Endothelial cell of umbilical vein (primary cell): ENCODE results near the gene PER1. TPM values are rescaled to one million over a fixed set of nuclear protein-coding genes. Genes with fewer than 3 reads are reported as not detected.

Source experiments
- BruUV-seq: library from RNA; stranded (reverse); fragments of 400-500 nt; replicated peaks from 2 replicates; lab custom pipeline; 2021; lab: Mats Ljungman, UMichigan
- CTCF ChIA-PET: fragments of 300-600, 350-600 bp; sonication (Branson Sonifier 250); formaldehyde crosslinking; loops from one replicate; lab custom pipeline; 2021; ENCODE audit warnings: antibody characterized with exemption, inconsistent platforms; lab: Charles Lee
- POLR2A ChIA-PET: fragments of 300-600, 350-600 bp; sonication (Branson Sonifier 250); formaldehyde crosslinking; loops from one replicate; lab custom pipeline; 2021; ENCODE audit warnings: antibody characterized with exemption, inconsistent platforms; lab: Charles Lee
- DNase-seq: peaks from one replicate; pipeline ENCODE4 v3.0.0-alpha.2; 2011; ENCODE audit warnings: low read depth, low spot score
- FAIRE-seq: peaks from 2 replicates; lab custom pipeline; 2011; peaks lifted over from hg19 to GRCh38; lab: Jason Lieb, UNC
- H2AFZ ChIP-seq: 2 replicates; pipeline ENCODE4 v1.6.0; 2012; ENCODE audit warnings: low read depth, low read length, control low read depth, inconsistent platforms
- H3K27ac ChIP-seq: 2 replicates; pipeline ENCODE4 v1.5.1; 2011; ENCODE audit warnings: low read depth, mild to moderate bottlenecking, control low read depth, low read length, moderate library complexity; ENCODE audit not compliant: insufficient read depth
- H3K27me3 ChIP-seq, 2 experiments: 2 replicates each; pipeline versions ENCODE4 v1.6.0 to v1.6.1; 2011; ENCODE audit warnings: low read length in 2 of 2, mixed read lengths in 1 of 2; ENCODE audit not compliant: control insufficient read depth in 2 of 2, insufficient read depth in 2 of 2
- H3K36me3 ChIP-seq, 2 experiments: 2 replicates in 1 of 2; 3 replicates in 1 of 2; pipeline ENCODE4 v1.5.1; 2011; ENCODE audit warnings: low read length in 2 of 2, mild to moderate bottlenecking in 1 of 2, moderate library complexity in 1 of 2; ENCODE audit not compliant: control insufficient read depth in 2 of 2, insufficient read depth in 2 of 2; ENCODE audit errors: extremely low read depth in 1 of 2
- H3K4me1 ChIP-seq: 3 replicates; pipeline ENCODE4 v1.5.1; 2011; ENCODE audit warnings: mild to moderate bottlenecking, low read length; ENCODE audit not compliant: control insufficient read depth, insufficient read depth; ENCODE audit errors: extremely low read depth
- H3K4me2 ChIP-seq: 2 replicates; pipeline ENCODE4 v1.6.1; 2011; ENCODE audit warnings: low read length, control low read depth, mixed read lengths; ENCODE audit not compliant: insufficient read depth
- H3K4me3 ChIP-seq, 3 experiments: fragments of 200-600 bp in 1 of 3; sonication (generic), shearing (Covaris generic) in 1 of 3; replicated peaks in 1 of 3; 2 replicates each; pipeline ENCODE4 v1.5.1; 2011 to 2016; ENCODE audit warnings: control low read depth in 3 of 3, low read length in 3 of 3, mild to moderate bottlenecking in 2 of 3, inconsistent platforms in 1 of 3, low read depth in 1 of 3, moderate library complexity in 1 of 3; ENCODE audit not compliant: insufficient read depth in 1 of 3
- H3K79me2 ChIP-seq: 2 replicates; pipeline ENCODE4 v1.6.0; 2012; ENCODE audit warnings: low read length, inconsistent platforms; ENCODE audit not compliant: control insufficient read depth, insufficient read depth
- H3K9ac ChIP-seq: replicated peaks from 2 replicates; pipeline ENCODE3; 2011; ENCODE audit warnings: low read length, control low read depth; ENCODE audit not compliant: insufficient read depth; ENCODE audit errors: extremely low read depth
- H3K9me1 ChIP-seq: replicated peaks from 3 replicates; pipeline ENCODE4 v1.6.0; 2011; ENCODE audit warnings: mild to moderate bottlenecking, low read length; ENCODE audit not compliant: control insufficient read depth, insufficient read depth; ENCODE audit errors: extremely low read depth
- H3K9me3 ChIP-seq: replicated peaks from 2 replicates; pipeline ENCODE4 v1.5.1; 2012; ENCODE audit warnings: low read length, inconsistent platforms; ENCODE audit not compliant: control insufficient read depth, insufficient read depth
- H4K20me1 ChIP-seq: replicated peaks from 2 replicates; pipeline ENCODE3; 2011; ENCODE audit warnings: mild to moderate bottlenecking, low read length; ENCODE audit not compliant: control insufficient read depth, insufficient read depth; ENCODE audit errors: extremely low read depth
- CTCF ChIP-seq, 2 donors: IDR thresholded peaks; 1 replicate in 1 of 2; 2 replicates in 1 of 2; pipeline ENCODE4 v1.5.1; 2011; ENCODE audit warnings: low read length in 2 of 2, mild to moderate bottlenecking in 2 of 2, moderate library complexity in 2 of 2, control low read depth in 1 of 2, inconsistent platforms in 1 of 2, low read depth in 1 of 2; ENCODE audit not compliant: insufficient read depth in 1 of 2; ENCODE audit errors: extremely low read depth in 1 of 2
- EZH2 ChIP-seq: IDR thresholded peaks from 2 replicates; pipeline ENCODE4 v1.6.1; 2012; ENCODE audit warnings: borderline replicate concordance, low read depth, mild to moderate bottlenecking, moderate library complexity, low read length, inconsistent platforms; ENCODE audit not compliant: severe bottlenecking
- FOS ChIP-seq: IDR thresholded peaks from 2 replicates; pipeline ENCODE4 v1.6.1; 2011; ENCODE audit warnings: mild to moderate bottlenecking, low read length, moderate library complexity, borderline replicate concordance; ENCODE audit not compliant: insufficient read depth
- GATA2 ChIP-seq: IDR thresholded peaks from 2 replicates; pipeline ENCODE4 v1.7.0; 2011; ENCODE audit warnings: low read depth, mild to moderate bottlenecking, moderate library complexity, mixed read lengths, low read length; ENCODE audit not compliant: insufficient read length, insufficient read depth
- JUN ChIP-seq: IDR thresholded peaks from 2 replicates; pipeline ENCODE4 v1.6.1; 2011; ENCODE audit warnings: borderline replicate concordance, low read depth; ENCODE audit not compliant: insufficient read length, insufficient read depth
- MAX ChIP-seq: IDR thresholded peaks from 2 replicates; pipeline ENCODE4 v1.6.1; 2011; ENCODE audit not compliant: insufficient read depth, insufficient read length
- MYC ChIP-seq: IDR thresholded peaks from one replicate; pipeline ENCODE4 v1.6.1; 2011; ENCODE audit warnings: mild to moderate bottlenecking, low read depth, low read length
- POLR2A ChIP-seq: IDR thresholded peaks from 2 replicates; pipeline ENCODE4 v1.6.1; 2012; ENCODE audit warnings: low read depth, mild to moderate bottlenecking, control low read depth, low read length
- POLR2AphosphoS5 ChIP-seq: IDR thresholded peaks from 2 replicates; pipeline ENCODE4 v1.6.1; 2012; ENCODE audit warnings: low read depth, mild to moderate bottlenecking, control low read depth, low read length, moderate library complexity; ENCODE audit not compliant: insufficient read depth
- dilution Hi-C: fragments of 300-500 bp; cut with MboI; formaldehyde crosslinking; loops from one replicate; pipeline ENCODE4 v1.15.0; 2019; ENCODE audit warnings: low sequenced_read_pairs; ENCODE audit not compliant: extremely low pct_ligation_motif_present
- intact Hi-C: fragments of 100-400 bp; cut with micrococcal nuclease; formaldehyde crosslinking; loops from one replicate; pipeline ENCODE4 v1.10.0; 2022
- polyA plus RNA-seq, 4 experiments: library from polyadenylated mRNA; depleted of rRNA in 3 of 4; stranded (reverse) in 3 of 4; unstranded in 1 of 4; fragments of >200 nt; gene quantifications; 2 replicates each; pipeline versions ENCODE4 v1.2.1 to v1.2.3, GENCODE V29; 2011 to 2012; ENCODE audit warnings: missing spikeins in 1 of 4
- total RNA-seq: library from RNA; stranded (reverse); gene quantifications from 2 replicates; pipeline ENCODE4 v1.2.3, GENCODE V29; 2021

Gene PER1
- total and polyA plus RNA-seq, 2 donors (not counting 3 experiments of a cell fraction or from before 2014, with no cell fraction given): 12.1 to 32.1 TPM

- H3K4me1 ChIP-seq: peaks cover 9% of the 10 kb centered on the region
- H3K36me3 ChIP-seq: peaks cover 2 to 72% of the 10 kb centered on the region in 2 experiments
- intact Hi-C loops: no loop called here
- ChIA-PET CTCF (no interaction called here), POLR2A (no interaction called here)
- H3K4me2 ChIP-seq: no peak overlapping the region
- dilution Hi-C loops: no loop called here
- no peaks in the 10 kb centered on the region for H3K27me3 ChIP-seq
- no peak overlapping the region for H3K27ac ChIP-seq
- DNase-seq: no peak
- H3K79me2 ChIP-seq: peaks cover 5% of the 10 kb centered on the region
- no peaks in the 10 kb centered on the region for H3K9me3 ChIP-seq
- H3K9me1 ChIP-seq: no peaks in the 10 kb centered on the region
- no peak overlapping the region for H3K4me3 ChIP-seq
- BruUV-seq: no TSS peak
- TF ChIP-seq EZH2 (no peak), MYC (no peak)
- H3K9ac ChIP-seq: no peak overlapping the region
- FAIRE-seq: no peak
- no peak overlapping the region for H2AFZ ChIP-seq
- H4K20me1 ChIP-seq: no peaks in the 10 kb centered on the region
Measured at GRCh38 chr17:8146381-8147140, 5.6 kb downstream of the PER1 start.

- dilution Hi-C loops (no loop called here), intact Hi-C loops (no loop called here)
- no peak overlapping the region for H2AFZ ChIP-seq
- H3K4me3 ChIP-seq: no peak overlapping the region
- no peak overlapping the region for H3K9ac ChIP-seq
- no peak for FAIRE-seq
- H3K4me1 ChIP-seq: peaks cover 3% of the 10 kb centered on the region
- peaks cover 5% of the 10 kb centered on the region for H3K79me2 ChIP-seq
- DNase-seq: no peak
- ChIA-PET POLR2A (no interaction called here), CTCF (interaction anchor here (0.9 kb wide), 1 partner anchor 22 kb away, joined by 3 read pairs; the partner anchor contains the start of gene HES7)
- no peaks in the 10 kb centered on the region for H3K27me3 ChIP-seq
- no peaks in the 10 kb centered on the region for H3K9me1 ChIP-seq
- H4K20me1 ChIP-seq: no peaks in the 10 kb centered on the region
- TF ChIP-seq EZH2 (no peak), FOS (no peak), CTCF (IDR thresholded peaks at IDR 0.05; ENCODE audit: extremely low read depth in 1 of 2, insufficient read depth in 1 of 2, low read depth in 1 of 2, low read length in 2 of 2) (no peak), POLR2A (no peak), JUN (no peak), GATA2 (no peak), MYC (no peak), POLR2AphosphoS5 (no peak), MAX (no peak)
- no peaks in the 10 kb centered on the region for H3K9me3 ChIP-seq
- H3K27ac ChIP-seq: no peak overlapping the region
- BruUV-seq: no TSS peak
- H3K4me2 ChIP-seq: no peak overlapping the region
- peaks cover 2 to 77% of the 10 kb centered on the region in 2 experiments for H3K36me3 ChIP-seq
Measured at GRCh38 chr17:8145811-8146210, 6.4 kb downstream of the PER1 start.
